Activated CD4-positive, alpha-beta T cell treated with anti-CD3 and anti-CD28 coated beads for 36 hours (primary cell): ENCODE measurements around the gene MROH9. TPM values are rescaled to one million over a fixed set of nuclear protein-coding genes. Genes with fewer than 3 reads are reported as not detected.
"Not testable (repeated sequence)": the region's sequence is repeated elsewhere in the genome, so short reads cannot be mapped to it uniquely, and the experiment has no call there.

Experiments
- ATAC-seq: fragments of 200-7000 bp; cut with Tn5 transposase; one replicate; pipeline ENCODE4 v1.10.0; 2021; ENCODE audit warnings: mild to moderate bottlenecking, moderate library complexity
- CTCF ChIA-PET: fragments of 350-600 bp; sonication (Branson Sonifier 250); formaldehyde crosslinking; loops from one replicate; lab custom pipeline; 2021; ENCODE audit warnings: antibody characterized with exemption; lab: Charles Lee
- POLR2A ChIA-PET: fragments of 350-600 bp; sonication (Branson Sonifier 250); formaldehyde crosslinking; loops from one replicate; lab custom pipeline; 2021; ENCODE audit warnings: antibody characterized with exemption, inconsistent platforms; lab: Charles Lee
- DNase-seq: peaks from one replicate; pipeline ENCODE4 v3.0.0-alpha.2; 2020
- H3K27ac Mint-ChIP-seq: one replicate; pipeline ENCODE4 v1.8.0; 2021; ENCODE audit warnings: mixed read lengths
- H3K27me3 Mint-ChIP-seq: one replicate; pipeline ENCODE4 v1.8.0; 2021; ENCODE audit warnings: mixed read lengths
- H3K36me3 Mint-ChIP-seq: one replicate; pipeline ENCODE4 v1.8.0; 2021; ENCODE audit warnings: low read depth, mixed read lengths
- H3K4me1 Mint-ChIP-seq: one replicate; pipeline ENCODE4 v1.8.0; 2021; ENCODE audit warnings: mixed read lengths
- H3K4me3 Mint-ChIP-seq: one replicate; pipeline ENCODE4 v1.8.0; 2021; ENCODE audit warnings: mild to moderate bottlenecking, moderate library complexity, mixed read lengths
- H3K9me3 Mint-ChIP-seq: one replicate; pipeline ENCODE4 v1.8.0; 2021; ENCODE audit warnings: low read depth, mixed read lengths
- intact Hi-C, 2 experiments: fragments of 100-400 bp; cut with DNase I in 1 of 2; cut with micrococcal nuclease in 1 of 2; formaldehyde crosslinking; loops; one replicate each; pipeline versions ENCODE4 v1.14.2 to v1.15.1; 2022 to 2024; cut with DNase I, micrococcal nuclease
- total RNA-seq, 2 experiments: library from RNA; stranded (reverse); gene quantifications; one replicate each; pipeline ENCODE4 v1.2.3, GENCODE V29; 2021

The MROH9 gene
- total RNA-seq, 2 experiments from 2014 or later: not detected

DNA sequence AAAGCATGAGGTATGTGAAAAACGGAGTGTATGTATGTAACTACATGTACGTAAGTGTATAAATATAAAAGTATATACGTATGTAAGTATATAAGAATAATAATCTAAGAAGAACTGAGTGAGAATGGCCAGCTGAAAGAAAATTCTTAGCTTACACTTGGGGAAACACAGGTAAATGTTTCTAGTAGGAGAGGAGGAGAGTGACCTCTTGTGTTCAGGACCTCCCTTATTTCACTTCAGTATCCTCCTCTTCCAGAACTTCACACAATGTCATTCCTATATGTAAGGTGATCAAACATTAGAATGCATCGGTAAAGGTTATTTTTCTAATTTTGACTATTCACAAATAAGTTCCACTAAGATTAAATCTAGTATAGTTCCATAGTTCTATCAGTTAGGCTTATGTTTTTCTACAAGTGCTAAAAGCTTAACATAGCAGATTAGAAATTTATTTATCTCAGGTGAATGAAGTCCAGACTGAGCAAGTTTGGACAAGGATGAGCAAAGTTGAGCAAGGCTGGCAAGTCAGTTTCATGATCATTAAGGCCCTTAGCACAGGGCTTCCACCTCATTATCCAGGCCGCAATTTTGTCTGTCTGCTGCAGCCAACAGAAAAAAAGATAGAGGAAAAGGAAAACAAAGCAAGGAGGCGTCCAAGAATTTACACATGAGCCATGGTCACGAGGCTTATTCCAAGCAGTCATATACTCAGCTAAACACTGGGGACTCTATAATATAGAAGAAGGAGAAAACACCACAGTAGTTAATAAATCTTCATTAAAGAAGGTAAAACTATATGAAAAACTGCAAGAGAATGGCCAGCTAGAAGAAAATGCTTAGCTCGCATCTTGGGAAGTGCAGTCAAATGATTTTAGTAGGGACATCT lies 7.1 kb upstream of the MROH9 start:
- no peaks in the 10 kb centered on the region for H3K9me3 Mint-ChIP-seq
- DNase-seq (no peak), ATAC-seq (no peak)
- intact Hi-C loops: loop anchor here (2.0 to 5.0 kb wide), 2 partner anchors 239 to 256 kb away; no protein-coding TSS in a partner anchor
- POLR2A ChIA-PET: no interaction called here
- H3K4me3 Mint-ChIP-seq: no peak overlapping the region
- no peaks in the 10 kb centered on the region for H3K4me1 Mint-ChIP-seq
- CTCF ChIA-PET: interaction anchor here (0.7 to 2.5 kb wide), 5 partner anchors 11 to 239 kb away, joined by 3 to 9 read pairs (median 3); no protein-coding TSS in a partner anchor
- peak overlapping the region; percentile 52 for H3K27ac Mint-ChIP-seq
- H3K27me3 Mint-ChIP-seq: peaks cover 8% of the 10 kb centered on the region
- no peaks in the 10 kb centered on the region for H3K36me3 Mint-ChIP-seq

DNA sequence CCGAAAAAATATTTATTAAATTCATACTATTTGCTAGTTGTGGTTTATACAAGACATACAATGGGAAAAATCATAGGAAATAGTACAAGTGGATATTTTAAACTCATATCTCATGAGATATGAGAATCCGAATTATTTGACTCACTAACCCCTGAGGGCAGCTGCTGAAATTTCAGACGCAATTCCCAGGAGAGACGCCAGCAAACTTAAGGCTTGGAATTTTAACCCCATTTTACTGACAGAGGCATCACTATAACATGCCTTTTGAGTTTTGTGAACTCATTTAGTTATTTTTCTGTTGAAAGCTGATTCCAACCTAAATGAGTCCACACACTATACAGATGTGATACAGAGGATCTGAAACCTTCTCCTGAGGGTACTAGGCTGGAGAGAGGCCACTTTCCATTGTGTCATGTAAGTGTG lies 5.9 kb upstream of the MROH9 start:
- ChIA-PET POLR2A (no interaction called here), CTCF (interaction anchor here (0.7 to 2.8 kb wide), 10 partner anchors 10 to 1000 kb away, joined by 3 to 14 read pairs (median 4); no protein-coding TSS in a partner anchor)
- no peaks in the 10 kb centered on the region for H3K4me1 Mint-ChIP-seq
- no peak overlapping the region for H3K27ac Mint-ChIP-seq
- H3K4me3 Mint-ChIP-seq: no peak overlapping the region
- peaks cover 4% of the 10 kb centered on the region for H3K27me3 Mint-ChIP-seq
- DNase-seq (no peak), ATAC-seq (no peak)
- no peaks in the 10 kb centered on the region for H3K9me3 Mint-ChIP-seq
- H3K36me3 Mint-ChIP-seq: no peaks in the 10 kb centered on the region
- intact Hi-C loops: loop anchor here (1.0 to 5.0 kb wide), 4 partner anchors 240 to 1000 kb away; no protein-coding TSS in a partner anchor

DNA sequence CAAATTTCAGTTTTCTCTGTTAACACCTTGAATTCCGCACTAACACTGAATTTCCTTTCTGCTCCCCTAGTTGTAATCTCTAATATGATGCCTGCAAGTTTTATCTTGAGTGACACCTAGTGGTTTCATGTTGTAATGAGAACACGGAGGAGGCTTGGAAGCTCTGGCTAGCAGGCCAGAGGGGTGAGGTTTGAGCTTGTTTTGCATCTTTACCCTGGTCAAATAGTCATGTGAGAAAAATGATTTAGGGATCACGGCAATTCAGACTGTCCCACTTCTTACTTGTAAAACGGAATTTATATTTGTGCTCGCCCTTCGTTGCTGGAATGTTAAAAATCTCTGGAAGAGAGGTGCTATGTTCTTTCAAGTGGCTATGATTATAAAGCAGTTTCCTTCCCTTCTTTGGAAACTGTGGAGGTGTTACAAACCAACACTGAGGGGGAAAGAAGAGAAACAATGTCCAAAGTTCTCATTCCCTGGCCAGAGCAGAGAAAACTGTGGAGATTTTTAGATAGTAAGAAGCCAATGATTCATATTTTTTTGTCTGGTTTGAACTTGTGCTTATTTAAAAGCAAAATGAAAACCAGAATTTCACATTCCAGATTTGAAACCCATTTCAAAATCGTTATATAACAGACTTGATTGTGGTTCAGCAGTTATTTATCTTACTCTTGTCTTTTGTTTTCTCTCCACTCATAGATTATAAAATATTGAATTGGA lies 5.3 kb upstream of the MROH9 start:
- intact Hi-C loops: loop anchor here (1.0 to 5.0 kb wide), 4 partner anchors 241 to 1001 kb away; no protein-coding TSS in a partner anchor
- DNase-seq (peak; percentile 24), ATAC-seq (peak; percentile 90)
- ChIA-PET CTCF (interaction anchor here (0.5 to 2.8 kb wide), 12 partner anchors 11 to 1001 kb away, joined by 3 to 14 read pairs (median 4); no protein-coding TSS in a partner anchor), POLR2A (no interaction called here)
- no peak overlapping the region for H3K4me3 Mint-ChIP-seq
- H3K27me3 Mint-ChIP-seq: peaks cover 4% of the 10 kb centered on the region
- no peaks in the 10 kb centered on the region for H3K9me3 Mint-ChIP-seq
- no peaks in the 10 kb centered on the region for H3K36me3 Mint-ChIP-seq
- H3K27ac Mint-ChIP-seq: no peak overlapping the region
- no peaks in the 10 kb centered on the region for H3K4me1 Mint-ChIP-seq

- intact Hi-C loops: no loop called here
- ChIA-PET POLR2A (no interaction called here), CTCF (interaction anchor here (0.6 to 2.8 kb wide), 2 partner anchors 243 to 945 kb away, joined by 3 to 14 read pairs; no protein-coding TSS in a partner anchor)
- Mint-ChIP-seq H3K27me3 (peaks cover 4% of the 10 kb centered on the region), H3K4me3 (no peak overlapping the region), H3K9me3 (no peaks in the 10 kb centered on the region), H3K4me1 (no peaks in the 10 kb centered on the region), H3K27ac (no peak overlapping the region), H3K36me3 (no peaks in the 10 kb centered on the region)
- ATAC-seq: no peak
- no peak for DNase-seq
Observed at GRCh38 chr1:170931650-170932049, 3.7 kb upstream of the MROH9 start.

GRCh38 chr1:170932236-170932635 lies 3.1 kb upstream of the MROH9 start:
- DNase-seq: no peak
- H3K9me3 Mint-ChIP-seq: no peaks in the 10 kb centered on the region
- intact Hi-C loops: no loop called here
- ChIA-PET POLR2A (no interaction called here), CTCF (interaction anchor here (0.6 kb wide), 1 partner anchor 945 kb away, joined by 3 read pairs; no protein-coding TSS in a partner anchor)
- no peak for ATAC-seq
- H3K27me3 Mint-ChIP-seq: peaks cover 4% of the 10 kb centered on the region
- no peaks in the 10 kb centered on the region for H3K36me3 Mint-ChIP-seq
- H3K4me3 Mint-ChIP-seq: no peak overlapping the region
- no peaks in the 10 kb centered on the region for H3K4me1 Mint-ChIP-seq
- no peak overlapping the region for H3K27ac Mint-ChIP-seq

DNA sequence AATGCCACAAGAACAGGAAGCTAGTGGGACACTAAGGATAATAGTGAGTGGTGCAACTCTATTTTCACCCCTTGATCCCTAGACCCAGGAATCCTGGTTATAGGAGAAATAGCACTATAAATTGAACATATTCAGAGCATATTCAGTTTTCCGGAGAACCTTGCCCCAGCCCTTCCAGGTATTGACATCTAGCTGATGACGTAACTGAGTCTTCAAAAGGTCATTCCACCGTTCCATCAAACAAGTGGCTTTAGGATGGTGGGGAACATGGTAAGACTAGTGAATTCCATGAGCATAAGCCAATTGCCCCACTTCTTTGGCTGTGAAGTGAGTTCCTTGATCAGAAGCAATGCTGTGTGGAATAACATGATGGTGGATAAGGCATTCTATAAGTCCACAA lies 2.9 kb downstream of the MROH9 start:
- intact Hi-C loops: no loop called here
- ATAC-seq (no peak), DNase-seq (no peak)
- peaks cover 15% of the 10 kb centered on the region for H3K27me3 Mint-ChIP-seq
- no peaks in the 10 kb centered on the region for H3K9me3 Mint-ChIP-seq
- ChIA-PET CTCF (no interaction called here), POLR2A (no interaction called here)
- H3K4me1 Mint-ChIP-seq: no peaks in the 10 kb centered on the region
- H3K4me3 Mint-ChIP-seq: no peak overlapping the region
- H3K36me3 Mint-ChIP-seq: no peaks in the 10 kb centered on the region
- no peak overlapping the region for H3K27ac Mint-ChIP-seq

- Mint-ChIP-seq H3K4me1 (no peaks in the 10 kb centered on the region), H3K9me3 (no peaks in the 10 kb centered on the region), H3K27me3 (peaks cover 19% of the 10 kb centered on the region), H3K27ac (no peak overlapping the region), H3K36me3 (no peaks in the 10 kb centered on the region), H3K4me3 (no peak overlapping the region)
- intact Hi-C loops: no loop called here
- no peak for DNase-seq
- ATAC-seq: no peak
- ChIA-PET CTCF (no interaction called here), POLR2A (no interaction called here)
Observed at GRCh38 chr1:170939476-170939875, 4.1 kb downstream of the MROH9 start.

DNA sequence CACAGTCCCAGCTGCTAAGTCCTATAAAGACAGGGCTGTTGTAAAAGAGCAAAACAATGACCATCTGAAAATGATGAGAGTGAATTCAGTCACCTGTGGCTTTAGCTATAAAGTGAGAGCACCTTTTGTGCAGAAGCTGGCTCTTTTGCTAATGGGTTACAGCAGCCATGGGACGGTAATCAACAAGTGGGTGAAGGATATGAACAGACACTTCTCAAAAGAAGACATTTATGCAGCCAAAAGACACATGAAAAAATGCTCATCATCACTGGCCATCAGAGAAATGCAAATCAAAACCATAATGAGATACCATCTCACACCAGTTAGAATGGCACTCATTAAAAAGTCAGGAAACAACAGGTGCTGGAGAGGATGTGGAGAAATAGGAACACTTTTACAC lies 16.4 kb downstream of the MROH9 start:
- CTCF ChIA-PET, H3K4me1 Mint-ChIP-seq, H3K4me3 Mint-ChIP-seq, H3K9me3 Mint-ChIP-seq, H3K27me3 Mint-ChIP-seq, DNase-seq, intact Hi-C loops, H3K27ac Mint-ChIP-seq, H3K36me3 Mint-ChIP-seq, POLR2A ChIA-PET, ATAC-seq: not testable (repeated sequence)

- DNase-seq (no peak), ATAC-seq (no peak)
- ChIA-PET POLR2A (interaction anchor here (0.6 kb wide), 1 partner anchor 17 kb away, joined by 4 read pairs; no protein-coding TSS in a partner anchor), CTCF (no interaction called here)
- Mint-ChIP-seq H3K9me3 (no peaks in the 10 kb centered on the region), H3K4me3 (no peak overlapping the region), H3K4me1 (no peaks in the 10 kb centered on the region), H3K36me3 (no peaks in the 10 kb centered on the region), H3K27ac (no peak overlapping the region), H3K27me3 (peaks cover 10% of the 10 kb centered on the region)
- intact Hi-C loops: no loop called here
Observed at GRCh38 chr1:170959385-170959784, 24.1 kb downstream of the MROH9 start.

DNA sequence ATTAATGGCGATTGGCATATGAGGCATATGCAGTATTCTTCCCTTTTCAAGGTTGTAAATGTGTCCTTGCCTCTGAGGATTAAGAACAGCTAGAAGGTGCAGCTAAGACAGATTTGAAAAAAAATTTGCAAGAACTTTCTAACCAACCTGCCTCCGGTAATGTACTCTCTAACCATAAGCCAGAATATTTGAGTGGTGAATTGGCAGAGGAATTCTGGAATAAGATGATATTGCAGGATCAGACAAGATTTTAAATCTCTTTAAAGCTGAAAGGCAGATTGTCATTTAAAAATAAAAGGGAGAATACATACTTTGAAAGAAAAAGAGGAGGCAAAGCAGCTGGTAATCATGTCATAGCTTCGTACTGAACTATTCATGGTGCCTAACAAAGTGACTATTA lies 29.2 kb downstream of the MROH9 start:
- Mint-ChIP-seq H3K9me3 (no peaks in the 10 kb centered on the region), H3K27me3 (peaks cover 22% of the 10 kb centered on the region), H3K36me3 (no peaks in the 10 kb centered on the region), H3K27ac (no peak overlapping the region), H3K4me3 (no peak overlapping the region), H3K4me1 (no peaks in the 10 kb centered on the region)
- no peak for ATAC-seq
- no peak for DNase-seq
- CTCF ChIA-PET: no interaction called here
- POLR2A ChIA-PET: no interaction called here
- intact Hi-C loops: no loop called here
